Activated CD8-positive, alpha-beta memory T cell treated with anti-CD3 and anti-CD28 coated beads for 48 hours (primary cell): Measurements from ENCODE around the gene HOXD8.

ENCODE experiments used
- DNase-seq, 3 experiments: peaks; one replicate each; pipeline ENCODE4 v3.0.0-alpha.2; 2020; ENCODE audit warnings: low read depth in 2 of 3, low spot score in 2 of 3

Gene HOXD8

DNA sequence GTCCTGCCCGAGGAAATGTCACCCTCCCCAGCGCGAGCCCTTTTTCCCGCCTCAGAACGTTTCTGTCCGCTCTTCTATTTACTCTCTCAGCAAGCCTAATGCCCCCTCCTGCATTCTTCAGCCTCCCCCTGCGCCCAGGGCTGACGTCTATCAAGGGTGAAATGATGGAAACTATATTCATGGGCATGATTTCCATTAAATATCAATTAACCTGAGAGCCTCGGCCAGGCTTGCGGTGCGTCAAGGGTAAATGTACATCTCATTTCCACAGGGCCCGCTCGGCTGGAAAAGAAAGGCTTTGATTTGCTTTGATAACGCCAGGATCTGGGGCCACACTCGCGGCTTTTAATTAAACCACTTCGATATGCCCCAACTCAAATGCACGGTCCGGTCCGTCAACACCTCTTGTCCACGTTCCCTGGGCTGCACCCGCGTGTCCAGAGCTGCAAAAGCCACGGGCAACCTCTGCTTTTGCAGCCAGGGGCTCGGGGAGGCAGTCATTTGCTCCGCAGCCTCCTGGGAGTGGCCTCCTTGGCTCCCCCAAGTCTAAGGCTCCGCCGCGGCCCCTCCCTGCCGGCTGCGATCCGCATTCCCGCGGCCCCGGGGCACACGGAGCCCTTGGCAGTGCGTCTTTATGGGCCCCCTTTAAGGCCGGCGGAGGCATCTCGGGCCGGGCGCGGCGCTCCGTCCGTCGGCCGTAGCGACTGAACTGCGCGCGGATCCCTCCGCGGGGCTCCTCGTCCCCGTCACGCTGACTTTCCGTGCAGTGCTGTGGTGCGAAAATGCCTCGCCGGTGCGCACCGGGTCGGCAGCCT is at the start of gene HOXD8:
HOXD8 (plus strand) TSS at position 724 of the 815 bp plus-strand sequence. CDS start 662 bp downstream, outside the sequence.
- DNase-seq, result no peak

DNA sequence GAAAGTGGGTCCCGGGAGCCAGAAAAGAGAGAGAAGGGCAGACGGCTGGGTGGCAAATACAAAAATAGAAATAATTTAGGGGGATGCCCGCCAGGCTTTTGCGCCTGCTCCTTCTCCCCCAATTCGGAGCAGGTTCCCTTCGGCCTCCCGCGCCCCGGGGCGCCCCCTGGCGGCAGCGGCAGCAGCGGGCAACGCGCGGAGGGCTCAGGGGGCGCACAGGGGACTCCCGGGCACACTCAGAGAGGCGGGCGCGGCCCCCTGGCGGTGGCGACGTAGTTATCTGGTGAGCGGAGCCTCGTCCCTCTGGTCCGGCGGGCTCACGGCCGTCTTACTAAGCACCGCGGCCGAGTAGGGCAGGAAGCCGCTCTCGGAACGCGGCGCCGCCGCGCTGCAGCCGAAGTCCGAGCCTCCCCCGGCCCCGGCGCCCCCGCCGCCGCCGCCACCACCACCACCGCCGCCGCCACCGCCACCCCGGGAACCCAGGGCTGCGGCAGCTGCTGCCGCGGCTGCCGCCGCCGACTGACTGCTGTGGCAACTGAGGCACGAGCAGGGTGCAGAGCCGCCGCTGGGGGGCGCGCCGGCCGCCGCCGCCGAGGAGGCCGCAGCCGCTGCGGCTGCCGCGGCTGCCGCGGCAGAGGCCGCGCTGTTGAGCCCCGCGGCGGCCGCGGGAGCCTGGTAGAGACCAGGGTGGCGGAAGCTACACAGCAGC is 49.5 kb upstream of the HOXD8 start:
- no peak for DNase-seq

DNA sequence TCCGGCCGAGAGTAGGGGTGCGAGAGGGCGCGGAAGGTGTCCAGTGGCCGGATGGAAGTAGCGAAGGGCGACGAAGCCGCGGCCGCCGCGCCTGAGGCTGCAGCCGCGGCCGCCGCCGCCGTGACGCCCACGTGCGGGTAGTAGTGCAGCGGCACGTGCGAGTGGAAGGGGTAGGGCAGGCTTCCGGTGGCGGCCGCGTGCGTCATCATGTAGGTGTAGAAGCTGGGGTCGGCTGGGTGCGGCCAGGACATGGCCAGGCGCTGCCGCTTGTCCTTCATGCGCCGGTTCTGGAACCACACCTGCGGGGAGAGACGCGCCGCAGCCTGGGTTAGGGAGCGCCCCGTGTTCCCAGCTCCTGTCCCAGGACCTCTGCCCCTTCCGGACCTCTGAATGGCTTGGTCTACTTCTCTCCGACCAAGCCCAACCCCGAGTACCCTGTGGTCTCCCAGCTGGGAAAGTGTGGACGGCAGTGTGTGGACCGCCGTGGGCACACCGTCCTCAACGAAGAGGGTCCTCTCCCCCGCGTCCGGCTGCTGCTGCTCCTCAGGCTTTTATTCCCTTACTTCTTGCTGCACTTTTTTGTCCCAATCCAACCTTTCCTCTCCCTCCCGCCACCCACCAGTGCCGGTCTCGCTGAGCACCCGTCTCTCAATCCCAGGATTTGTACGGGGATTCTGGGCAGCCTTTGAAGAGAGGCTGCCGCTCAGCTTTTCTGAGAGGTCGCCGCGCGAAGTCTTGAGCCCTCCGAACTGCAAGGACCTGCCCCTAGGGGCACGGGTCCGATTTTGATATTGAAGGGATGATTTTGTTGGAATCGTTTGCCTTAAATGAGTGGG is 48.7 kb upstream of the HOXD8 start:
- DNase-seq, result no peak

- DNase-seq, result no peak
Observed at GRCh38 chr2:176081376-176081836, 48.1 kb upstream of the HOXD8 start.

DNA sequence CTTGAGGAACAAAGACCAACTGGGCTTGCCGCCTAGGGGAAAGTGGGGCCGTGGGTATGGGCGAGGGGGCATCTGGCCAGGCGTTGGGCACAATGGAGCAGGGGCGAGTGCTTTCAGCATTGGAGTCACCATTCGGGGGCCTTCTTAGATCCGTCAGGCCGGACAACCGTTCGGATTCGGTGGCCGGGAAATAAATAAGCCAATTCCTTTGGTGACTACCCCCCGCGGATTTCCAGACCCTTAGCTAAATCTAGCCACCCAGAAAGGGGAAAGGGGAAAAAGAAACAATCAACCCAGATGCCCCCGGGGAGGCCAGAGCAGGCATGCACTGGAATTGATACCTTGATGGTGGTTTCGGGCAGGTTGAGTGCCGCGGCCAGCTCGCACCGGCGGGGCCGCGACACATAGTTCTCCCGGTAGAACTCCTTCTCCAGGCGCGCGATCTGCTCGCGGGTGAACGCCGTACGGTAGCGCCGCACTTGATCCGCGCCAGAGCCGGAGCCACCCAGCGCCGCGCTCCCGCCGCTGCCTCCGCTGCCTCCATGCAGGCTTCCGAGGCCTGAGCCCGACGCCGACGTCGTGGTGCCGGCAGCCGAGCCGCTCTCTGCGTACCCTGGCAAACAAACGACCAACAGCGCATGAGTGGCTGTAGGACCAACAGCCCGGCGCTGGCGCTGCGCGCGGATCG is 47.5 kb upstream of the HOXD8 start:
- DNase-seq, result no peak

DNA sequence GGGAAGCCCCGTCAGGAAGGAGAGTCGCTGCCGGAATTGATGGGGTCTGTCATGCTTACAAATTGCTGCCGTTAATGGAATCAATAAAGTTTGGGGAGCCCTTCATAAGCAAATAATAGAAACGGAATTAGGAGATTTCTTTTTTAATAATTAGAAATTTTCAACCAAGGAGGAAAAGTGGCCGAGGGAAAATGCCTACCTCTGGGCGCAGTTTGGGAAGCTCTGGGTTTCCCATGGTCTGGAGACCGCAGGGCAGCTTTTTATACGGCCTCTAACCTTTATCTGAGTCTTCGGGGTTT is 47.0 kb upstream of the HOXD8 start:
- no peak for DNase-seq

GRCh38 chr2:176082824-176083751 is 46.4 kb upstream of the HOXD8 start:
- no peak for DNase-seq

- no peak for DNase-seq
Observed at GRCh38 chr2:176083796-176084261, 45.7 kb upstream of the HOXD8 start, which contains the start of gene EVX2. EVX2 (minus strand) TSS chr2:176083962; CDS start chr2:176083776, 186 bp downstream.

DNA sequence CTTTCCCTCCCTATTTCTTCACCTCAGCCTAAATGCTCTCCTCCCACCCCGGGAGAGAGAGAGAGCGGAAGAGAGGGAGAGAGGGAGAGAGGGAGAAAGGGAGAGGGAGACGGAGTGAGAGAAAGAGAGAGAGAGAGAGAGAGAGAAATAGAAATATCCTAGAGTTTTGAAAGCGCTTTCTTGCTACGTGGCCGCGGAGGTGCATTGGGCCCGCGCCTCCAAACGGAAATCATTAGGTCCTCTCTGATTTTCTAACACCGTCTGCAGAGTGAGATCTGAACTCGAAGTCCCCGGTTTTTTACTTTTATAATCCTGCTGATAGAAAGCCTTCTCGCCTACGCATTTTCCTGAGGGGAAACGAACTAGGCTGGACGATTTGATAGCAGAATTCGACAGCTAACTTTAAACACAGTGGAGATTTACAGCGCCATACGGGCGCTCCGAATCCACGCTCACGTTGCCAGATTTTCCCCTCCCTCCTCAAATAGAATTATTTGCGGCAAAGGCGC is 44.8 kb upstream of the HOXD8 start:
- DNase-seq, result no peak

DNA sequence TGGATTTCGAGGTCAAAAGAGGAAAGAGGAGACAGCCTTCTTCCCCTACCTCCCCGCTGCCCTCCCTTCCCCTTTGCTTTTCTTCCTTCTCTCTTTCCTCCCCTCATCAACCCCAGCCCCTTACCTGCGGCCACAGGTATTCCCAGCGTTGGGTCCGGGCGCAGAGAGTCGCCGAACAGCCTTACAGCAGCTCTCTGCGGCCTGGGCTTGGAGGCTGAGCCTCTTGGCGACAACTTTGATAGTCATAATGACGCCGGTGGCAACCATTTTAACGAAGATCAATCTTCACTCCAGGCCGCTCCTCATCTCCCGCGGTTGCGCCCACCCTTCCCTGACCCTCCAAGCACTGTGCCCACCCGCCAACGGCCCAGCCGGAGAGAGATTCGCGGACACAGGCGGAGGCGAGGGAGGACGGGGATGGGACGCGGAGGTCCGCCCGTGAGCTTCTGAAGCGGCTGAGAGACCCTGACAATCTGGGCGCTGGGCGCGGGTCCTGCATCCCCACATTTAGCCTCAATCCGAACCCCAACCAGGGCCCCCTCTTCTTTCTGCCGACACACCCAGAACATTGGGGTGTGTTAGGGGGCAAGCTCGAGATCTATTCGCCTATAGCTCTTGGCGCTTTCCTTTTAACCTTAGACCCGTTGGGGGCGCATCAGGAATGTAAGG is 44.3 kb upstream of the HOXD8 start:
- DNase-seq, result no peak

DNA sequence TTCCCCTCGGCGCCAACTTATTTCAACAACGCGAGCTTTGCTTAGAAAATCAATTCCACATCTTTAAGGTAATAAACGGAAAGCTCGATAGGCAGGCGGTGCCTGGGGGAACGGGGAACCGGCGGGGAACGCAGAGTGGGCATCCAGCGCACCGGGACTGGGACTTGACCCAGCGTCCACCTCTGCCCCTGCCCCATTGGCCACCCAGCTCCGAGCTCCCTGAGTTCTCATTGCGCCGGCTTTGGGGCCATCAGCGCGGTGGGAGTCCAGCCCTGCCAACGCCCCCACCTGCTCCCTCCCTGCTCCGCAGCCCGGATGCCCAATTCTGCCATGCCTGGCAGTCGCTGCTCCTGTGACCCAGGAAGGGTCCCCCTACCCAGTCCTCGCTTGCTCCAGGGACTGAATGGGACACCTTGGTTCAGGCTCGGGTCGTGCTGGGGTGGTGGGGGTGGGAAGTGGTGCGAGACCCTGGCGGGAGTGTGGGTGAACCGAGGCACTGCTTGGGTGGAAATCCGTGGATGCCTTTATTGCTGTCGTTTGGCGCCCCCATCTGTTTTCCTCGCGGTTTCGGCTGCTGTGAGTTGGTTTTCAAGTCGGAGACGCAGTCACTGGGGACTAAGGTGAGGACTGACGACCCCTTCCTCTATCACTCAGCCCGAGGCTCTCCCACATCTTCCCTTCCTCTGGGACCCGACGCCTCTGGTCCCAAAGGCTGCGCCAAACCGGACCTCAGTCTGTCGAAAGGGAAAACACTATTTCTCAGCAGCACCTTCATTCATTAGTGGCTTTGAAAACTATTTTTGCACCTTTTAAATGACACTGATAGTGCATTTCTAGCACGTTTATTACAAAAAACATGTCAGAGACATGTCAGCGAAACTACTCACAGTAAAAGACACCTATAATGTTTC is 43.4 kb upstream of the HOXD8 start:
- no peak for DNase-seq

- DNase-seq, result no peak
Observed at GRCh38 chr2:176087330-176088047, 42.0 kb upstream of the HOXD8 start.

DNA sequence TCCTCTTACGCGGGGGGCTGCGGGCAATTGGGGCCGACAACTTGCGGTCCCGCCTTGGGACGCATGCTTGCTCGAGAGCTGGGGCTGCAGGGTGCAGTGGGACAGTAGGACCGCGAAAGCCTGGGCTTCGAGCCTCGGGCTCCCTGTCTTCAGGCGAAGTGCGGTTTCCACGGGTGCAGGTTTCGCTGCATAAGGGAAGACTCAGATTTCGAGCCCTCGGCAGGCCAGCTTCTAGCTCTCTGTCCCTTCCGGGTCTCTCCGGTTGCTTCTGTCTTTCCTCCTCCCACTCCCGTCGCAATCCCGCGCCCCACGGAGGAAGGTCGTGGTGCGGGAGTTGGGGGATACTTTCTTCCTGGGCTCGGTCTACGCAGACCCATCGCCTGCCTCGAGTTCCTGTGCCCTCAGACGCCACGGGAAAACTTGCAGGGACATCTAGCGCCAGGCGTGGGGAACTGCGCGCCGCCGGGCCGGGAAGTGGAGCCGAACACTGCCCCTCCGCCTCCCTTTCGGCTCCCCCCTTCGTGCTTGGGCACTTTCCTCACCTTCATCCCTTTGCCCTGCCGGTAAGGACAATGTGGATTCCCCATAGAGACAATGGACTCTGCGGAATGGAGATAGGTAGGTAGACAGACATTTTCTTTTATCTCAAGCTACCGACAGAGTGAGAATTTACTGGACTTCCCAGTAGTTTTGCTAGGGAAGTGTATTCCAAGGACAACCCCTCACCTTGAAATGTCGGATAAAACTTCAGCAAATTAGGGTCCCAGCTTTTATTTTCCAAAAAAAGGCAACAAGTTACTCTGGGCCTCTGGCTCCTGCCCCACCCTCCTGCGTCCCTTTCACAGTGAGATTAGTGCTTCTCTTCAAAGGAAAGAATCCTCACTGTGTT is 41.2 kb upstream of the HOXD8 start:
- no peak for DNase-seq

DNA sequence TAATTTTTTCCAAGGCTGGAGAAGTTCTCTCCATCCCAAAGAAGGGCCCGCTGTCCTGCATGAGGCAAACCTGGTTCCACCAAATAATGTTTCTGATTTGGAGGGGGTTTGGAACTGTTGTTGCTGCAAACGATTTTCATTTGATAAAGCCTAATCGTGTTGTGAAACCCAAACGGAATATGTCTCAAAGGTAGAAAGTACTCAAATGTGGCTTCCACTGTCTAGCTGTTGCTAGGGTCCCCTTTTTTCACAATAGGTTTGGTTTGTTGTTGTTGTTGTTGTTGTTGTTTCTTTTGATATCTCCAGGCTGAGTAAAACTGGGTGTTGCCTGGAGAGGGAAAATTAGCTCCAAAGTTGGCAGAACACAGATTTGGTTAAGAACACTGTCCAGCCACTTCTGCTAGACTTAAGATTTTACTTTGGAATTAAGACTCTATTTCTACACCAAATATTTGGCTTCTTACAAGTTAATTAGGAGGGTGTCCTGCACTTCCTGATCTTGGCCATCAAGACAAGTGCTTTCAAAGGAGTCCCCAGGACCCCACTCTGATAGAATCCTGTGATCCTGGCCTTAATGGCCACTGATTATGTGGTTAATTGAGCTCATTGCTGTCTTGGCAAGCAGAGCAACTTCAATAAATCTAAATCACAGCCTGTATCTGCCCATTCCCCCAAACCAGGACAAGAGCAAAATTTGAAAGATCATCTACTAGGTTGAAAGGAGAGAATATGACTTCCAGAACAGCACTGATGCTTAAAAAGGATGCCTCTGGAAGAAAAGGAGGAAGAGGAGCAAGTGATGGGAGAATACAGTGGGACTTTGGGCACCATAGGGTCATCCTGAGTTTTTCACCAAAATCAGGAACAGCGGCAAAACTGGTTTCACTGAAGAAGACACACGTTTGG is 40.3 kb upstream of the HOXD8 start:
- DNase-seq, result no peak

DNA sequence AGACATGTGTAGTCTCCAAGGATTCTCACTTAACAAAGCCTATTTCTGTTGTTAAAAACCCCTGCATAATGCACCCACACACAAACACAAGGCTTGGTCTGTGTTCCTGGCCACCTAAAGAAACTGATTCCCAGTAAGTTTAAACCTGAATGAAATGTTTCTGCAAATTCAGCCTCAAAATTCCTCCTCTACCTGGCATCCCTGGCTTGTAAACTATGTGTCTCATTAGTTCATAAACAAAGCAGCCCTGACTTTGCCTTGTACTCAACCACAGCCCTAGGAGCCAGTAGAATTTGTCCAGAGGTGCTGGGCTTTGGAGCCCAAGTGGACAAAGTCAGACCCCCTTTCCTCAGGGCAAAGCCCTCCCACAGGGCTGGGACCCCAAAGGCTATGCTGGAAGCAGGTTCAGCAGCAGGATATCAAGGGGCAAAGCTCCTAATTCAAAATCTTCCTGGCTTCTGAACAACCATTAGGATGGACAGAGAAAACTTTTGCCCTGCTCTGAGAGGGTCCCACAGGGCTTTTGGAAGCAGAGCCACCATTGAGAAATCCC is 39.6 kb upstream of the HOXD8 start:
- DNase-seq, result no peak
